ENCODE data around the gene RABEP1. TPM values are rescaled to one million over a fixed set of nuclear protein-coding genes. Genes with fewer than 3 reads are reported as not detected.
A peak's percentile ranks its signal among the peaks of the same experiment; 100 is the strongest.
"Not testable (repeated sequence)": the region's sequence is repeated elsewhere in the genome, so short reads cannot be mapped to it uniquely, and the experiment has no call there.

The RABEP1 gene
- total and polyA plus RNA-seq, 8 donors, result 12.1 to 89.7 (median 19.8) TPM

DNA sequence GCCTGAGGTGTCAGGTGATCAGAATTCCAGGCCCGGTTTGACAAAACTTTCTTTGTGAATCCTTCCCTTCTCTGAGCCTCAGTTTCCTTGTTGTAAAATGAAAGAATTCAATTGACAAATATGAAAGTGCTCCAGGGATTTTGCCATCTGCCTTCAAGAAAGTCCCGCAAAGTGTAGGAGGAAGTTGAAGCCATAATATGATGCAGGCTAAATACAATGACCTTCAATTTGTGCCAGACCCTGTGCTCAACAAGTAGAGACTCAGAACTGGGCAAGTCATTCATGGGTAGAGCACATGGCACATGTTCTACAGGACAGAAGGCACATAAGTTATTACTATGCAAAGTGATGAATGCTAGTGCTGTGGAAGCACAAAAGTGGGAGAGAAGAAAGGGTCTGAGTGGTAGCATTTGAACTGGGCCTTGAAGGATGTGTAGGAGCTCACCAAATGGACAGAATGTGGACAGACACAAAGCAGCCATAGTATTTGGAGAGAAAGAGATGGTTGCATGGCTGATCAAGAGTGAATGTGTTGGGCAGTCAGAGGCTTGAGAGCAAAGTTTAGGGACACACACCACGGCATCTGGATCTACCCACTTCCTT, 45.0 kb upstream of the RABEP1 start:
- no peak overlapping the region for H3K27ac ChIP-seq

DNA sequence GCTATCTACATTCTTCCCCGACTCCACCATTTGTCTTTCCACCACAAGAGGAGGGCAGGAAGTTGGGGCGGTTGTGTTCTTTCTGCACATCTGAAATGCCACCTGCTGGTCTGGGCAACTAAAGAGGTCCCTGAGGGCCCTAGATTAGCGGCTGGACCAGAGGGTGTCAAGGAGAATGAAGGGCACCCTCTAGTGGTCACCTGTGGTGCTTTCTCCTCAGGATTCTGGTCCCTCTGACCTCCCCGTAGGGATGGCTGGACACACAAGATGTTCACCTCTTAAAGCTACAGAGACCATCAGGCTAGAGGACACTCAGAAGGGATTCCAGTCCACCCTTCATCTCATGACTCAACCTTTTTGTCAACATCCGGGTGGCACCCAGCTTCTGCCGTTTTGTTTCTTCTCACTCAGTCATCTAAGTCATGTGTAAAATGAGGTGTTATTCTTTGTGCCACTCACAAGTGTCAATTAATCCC, 44.5 kb upstream of the RABEP1 start:
- no peaks in the 10 kb centered on the region for H3K27me3 ChIP-seq
- WGBS, 5 donors, result 16 to 27% (median 26%) methylated on average over 6 of the region's 6 CpGs
- TF ChIP-seq, protein P1, sequence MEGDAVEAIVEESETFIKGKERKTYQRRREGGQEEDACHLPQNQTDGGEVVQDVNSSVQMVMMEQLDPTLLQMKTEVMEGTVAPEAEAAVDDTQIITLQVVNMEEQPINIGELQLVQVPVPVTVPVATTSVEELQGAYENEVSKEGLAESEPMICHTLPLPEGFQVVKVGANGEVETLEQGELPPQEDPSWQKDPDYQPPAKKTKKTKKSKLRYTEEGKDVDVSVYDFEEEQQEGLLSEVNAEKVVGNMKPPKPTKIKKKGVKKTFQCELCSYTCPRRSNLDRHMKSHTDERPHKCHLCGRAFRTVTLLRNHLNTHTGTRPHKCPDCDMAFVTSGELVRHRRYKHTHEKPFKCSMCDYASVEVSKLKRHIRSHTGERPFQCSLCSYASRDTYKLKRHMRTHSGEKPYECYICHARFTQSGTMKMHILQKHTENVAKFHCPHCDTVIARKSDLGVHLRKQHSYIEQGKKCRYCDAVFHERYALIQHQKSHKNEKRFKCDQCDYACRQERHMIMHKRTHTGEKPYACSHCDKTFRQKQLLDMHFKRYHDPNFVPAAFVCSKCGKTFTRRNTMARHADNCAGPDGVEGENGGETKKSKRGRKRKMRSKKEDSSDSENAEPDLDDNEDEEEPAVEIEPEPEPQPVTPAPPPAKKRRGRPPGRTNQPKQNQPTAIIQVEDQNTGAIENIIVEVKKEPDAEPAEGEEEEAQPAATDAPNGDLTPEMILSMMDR (IDR thresholded peaks at IDR 0.05), result peak in 5 of 7 experiments; percentile 27 to 63 (median 58)
- no peak for TF ChIP-seq EP300 (IDR thresholded peaks at IDR 0.05)
- no peak for TF ChIP-seq POLR2A (IDR thresholded peaks at IDR 0.05)
- TF ChIP-seq POLR2AphosphoS5 (IDR thresholded peaks at IDR 0.05), result no peak
- H3K36me3 ChIP-seq, result peaks cover 0 to 24% (median 5%) of the 10 kb centered on the region in 4 donors
- H3K4me1 ChIP-seq, result peaks cover 0 to 10% (median 1%) of the 10 kb centered on the region in 4 donors
- no peak overlapping the region for H3K27ac ChIP-seq
- H3K4me3 ChIP-seq, result no peak overlapping the region
- peak; percentile 61 to 65 for DNase-seq
- intact Hi-C loops (cut with DNase I; ENCODE audit: low total_unique reads), result no loop called here
- H3K9me3 ChIP-seq, result no peaks in the 10 kb centered on the region

More for the DNA sequence above, 45.0 kb upstream of the RABEP1 start:
- DNase-seq, result no peak
- Histone ChIP-seq H3K36me3 (peaks cover 0 to 24% (median 5%) of the 10 kb centered on the region in 4 donors), H3K4me3 (no peak overlapping the region), H3K9me3 (no peaks in the 10 kb centered on the region), H3K4me1 (peaks cover 0 to 11% (median 3%) of the 10 kb centered on the region in 4 donors), H3K27me3 (no peaks in the 10 kb centered on the region)
- TF ChIP-seq POLR2AphosphoS5 (IDR thresholded peaks at IDR 0.05) (no peak), POLR2A (IDR thresholded peaks at IDR 0.05) (no peak), EP300 (IDR thresholded peaks at IDR 0.05) (no peak)
- TF ChIP-seq, protein P1 (IDR thresholded peaks at IDR 0.05), result no peak
- 75 to 88% (median 82%) methylated on average over 3 of the region's 3 CpGs for WGBS, 5 donors
- intact Hi-C loops (cut with DNase I; ENCODE audit: low total_unique reads), result no loop called here

DNA sequence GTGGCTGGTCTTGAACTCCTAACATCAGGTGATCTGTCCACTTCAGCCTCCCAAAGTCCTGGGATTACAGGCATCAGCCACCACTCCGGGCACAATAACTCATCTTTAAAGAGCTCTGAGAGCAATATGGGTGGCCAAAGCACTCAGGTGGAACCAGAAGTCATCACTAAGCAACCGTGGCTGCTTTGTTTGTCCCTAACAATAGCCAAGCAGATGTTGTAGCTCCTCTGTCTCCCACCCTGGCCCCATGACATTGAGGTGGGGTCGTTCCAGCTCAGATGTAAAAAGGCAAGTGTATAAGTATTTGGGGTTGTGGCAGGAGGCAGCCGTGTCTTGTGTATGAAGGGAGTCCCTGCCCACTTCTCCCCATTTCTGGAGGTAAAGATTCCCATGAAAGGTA, 43.8 kb upstream of the RABEP1 start:
- WGBS, 5 donors, result 61 to 81% (median 66%) methylated on average over 4 of the region's 4 CpGs
- intact Hi-C loops (cut with DNase I; ENCODE audit: low total_unique reads), result no loop called here
- Histone ChIP-seq H3K4me1 (peaks cover 0 to 18% (median 7%) of the 10 kb centered on the region in 4 donors), H3K9me3 (no peaks in the 10 kb centered on the region), H3K27ac (no peak overlapping the region), H3K27me3 (no peaks in the 10 kb centered on the region), H3K36me3 (peaks cover 0 to 23% (median 5%) of the 10 kb centered on the region in 4 donors), H3K4me3 (no peak overlapping the region)
- DNase-seq, result no peak
- TF ChIP-seq POLR2AphosphoS5 (IDR thresholded peaks at IDR 0.05), result no peak
- TF ChIP-seq, protein P1 (IDR thresholded peaks at IDR 0.05), result no peak
- TF ChIP-seq EP300 (IDR thresholded peaks at IDR 0.05), result no peak
- TF ChIP-seq POLR2A (IDR thresholded peaks at IDR 0.05), result no peak

DNA sequence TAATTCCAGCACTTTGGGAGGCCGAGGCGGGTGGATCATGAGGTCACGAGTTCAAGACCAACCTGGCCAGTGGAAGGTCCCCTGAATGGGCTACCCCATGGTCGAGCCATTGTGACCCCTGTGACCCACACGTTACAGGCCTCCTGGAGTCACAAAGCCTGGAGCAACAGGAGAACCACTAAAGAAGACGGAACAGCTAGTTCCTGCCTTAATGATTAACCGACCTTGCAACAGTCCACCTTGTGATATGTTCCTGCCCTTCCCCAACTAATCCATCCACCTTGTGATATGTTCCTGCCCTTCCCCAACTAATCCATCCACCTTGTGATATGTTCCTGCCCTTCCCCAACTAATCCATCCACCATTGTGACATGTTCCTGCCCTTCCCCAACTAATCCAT, 42.3 kb upstream of the RABEP1 start:
- H3K4me3 ChIP-seq; intact Hi-C loops (cut with DNase I; ENCODE audit: low total_unique reads); H3K9me3 ChIP-seq; H3K27ac ChIP-seq; DNase-seq; H3K36me3 ChIP-seq; H3K27me3 ChIP-seq: not testable (repeated sequence)
- WGBS, 5 donors, result 79 to 95% (median 80%) methylated on average over 5 to 7 of the region's 7 CpGs
- peaks cover 0 to 19% (median 8%) of the 10 kb centered on the region in 4 donors for H3K4me1 ChIP-seq
